GM12801 (cell line): ENCODE measurements around the gene SAE1.

Source experiments
- CTCF ChIP-seq: IDR thresholded peaks from one replicate; pipeline ENCODE4 v1.5.1; 2011; ENCODE audit warnings: control low read depth; ENCODE audit not compliant: insufficient read length; ENCODE audit errors: extremely low read depth

SAE1 gene

GRCh38 chr19:47228937-47229675 is 98.5 kb downstream of the SAE1 start:
- TF ChIP-seq CTCF: no peak

GRCh38 chr19:47229676-47230053 is 99.0 kb downstream of the SAE1 start:
- no peak for TF ChIP-seq CTCF

GRCh38 chr19:47230054-47230920 is 99.7 kb downstream of the SAE1 start:
- no peak for TF ChIP-seq CTCF

GRCh38 chr19:47230921-47231214 is 100.2 kb downstream of the SAE1 start, which contains the start of gene BBC3:
TSS of gene BBC3 (minus strand) at chr19:47231199. CDS start at chr19:47228431, 2,768 bp downstream.
- no peak for TF ChIP-seq CTCF

GRCh38 chr19:47231215-47232054 is 100.8 kb downstream of the SAE1 start:
- no peak for TF ChIP-seq CTCF

GRCh38 chr19:47232422-47233211 is 102.0 kb downstream of the SAE1 start:
- no peak for TF ChIP-seq CTCF
